ENCODE data around the gene PIGO. TPM values are rescaled to one million over a fixed set of nuclear protein-coding genes. Genes with fewer than 3 reads are reported as not detected.

PIGO gene
- total and polyA plus RNA-seq, 9 of the 15 experiments (the other 6 are each of a cell fraction or from before 2014, with no cell fraction given): 5.4 to 13.7 (median 9.7) TPM

DNA sequence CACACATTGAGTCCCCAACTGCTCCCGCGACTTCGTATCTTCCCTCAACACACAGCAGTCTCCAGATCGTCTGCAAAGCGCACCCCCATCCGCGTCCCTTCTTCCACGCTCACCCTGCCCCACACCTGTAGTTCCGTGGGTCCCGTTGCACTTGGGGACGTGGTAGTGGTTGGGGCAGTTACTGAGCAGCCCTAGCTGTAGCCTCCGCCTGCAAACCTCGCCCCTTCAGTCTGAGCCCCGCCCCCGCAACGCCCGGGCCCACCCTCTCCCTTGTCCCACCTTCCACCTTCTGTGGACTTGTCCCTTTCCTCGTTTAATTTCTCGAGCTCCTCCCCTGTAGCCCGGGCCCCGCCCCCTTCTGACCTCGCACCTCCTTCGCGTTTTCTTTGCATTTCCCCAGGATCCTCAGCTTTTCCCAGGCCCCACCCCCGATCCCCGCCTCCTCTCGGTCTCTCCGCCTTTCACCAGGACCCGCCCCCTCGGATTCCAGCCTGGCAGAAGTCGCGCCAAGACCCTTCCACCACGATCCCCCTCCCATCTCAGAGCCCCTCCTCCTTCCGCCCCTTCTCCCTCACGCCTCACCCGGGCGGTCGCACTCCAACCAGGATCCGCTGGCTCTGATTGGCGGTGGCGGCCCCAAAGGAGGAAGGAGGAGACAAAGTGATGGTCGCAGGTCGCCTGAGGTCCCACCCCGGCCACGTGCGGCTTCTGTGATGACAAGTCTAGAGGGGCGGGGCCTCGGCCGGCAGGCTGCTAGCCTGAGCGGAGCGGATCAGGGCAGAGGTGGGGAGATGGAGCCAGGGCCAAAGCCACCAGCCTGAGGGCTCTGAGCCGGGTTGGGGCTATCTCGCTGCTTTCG is 19.5 kb upstream of the PIGO start, which contains the start of gene ATOSB (continued):
- TF ChIP-seq KLF16 (IDR thresholded peaks at IDR 0.05) (0 out of 2 replicates have a peak, but pooled peaks have one; percentile 41), POLR2B (IDR thresholded peaks at IDR 0.05; ENCODE audit: low read depth, partially characterized antibody) (peak; percentile 37), NR2F6 (CRISPR knock-in tag; IDR thresholded peaks at IDR 0.05) (no peak), JUND (IDR thresholded peaks at IDR 0.05; ENCODE audit: borderline replicate concordance, low read depth, low read length) (peak; percentile 23; the same call in 1 of the 2 replicates), JUND (tag; IDR thresholded peaks at IDR 0.05; ENCODE audit: borderline replicate concordance, low read depth, low read length) (no peak), NEUROD1 (IDR thresholded peaks at IDR 0.05; ENCODE audit: borderline replicate concordance, low read depth, low read length, partially characterized antibody) (no peak), USF2 (CRISPR knock-in tag; IDR thresholded peaks at IDR 0.05) (peak; percentile 80), NFRKB (IDR thresholded peaks at IDR 0.05; ENCODE audit: low read depth) (peak; percentile 43; the same call in 1 of the 2 replicates), HDAC1 (IDR thresholded peaks at IDR 0.05) (peak in 1 of 2 experiments; percentile 89; a peak in 2 of 4 replicates), PHF20 (IDR thresholded peaks at IDR 0.05; ENCODE audit: partially characterized antibody) (peak; percentile 23), PML (IDR thresholded peaks at IDR 0.05; ENCODE audit: low read length) (no peak), ZKSCAN3 (CRISPR knock-in tag; IDR thresholded peaks at IDR 0.05) (no peak), NRF1 (conservative IDR thresholded peaks at IDR 0.05 in 1 of 2, IDR thresholded peaks at IDR 0.05 in 1 of 2) (0 out of 4 replicates have a peak, but pooled peaks of 1 of the 2 experiments have one; percentile 29), BCL6 (CRISPR knock-in tag; IDR thresholded peaks at IDR 0.05) (no peak), YY1 (IDR thresholded peaks at IDR 0.05; ENCODE audit: borderline replicate concordance in 1 of 3, control insufficient read depth in 1 of 3, extremely low read depth in 1 of 3, insufficient read depth in 3 of 3, insufficient read length in 1 of 3, insufficient replicate concordance in 2 of 3, low read depth in 1 of 3, low read length in 2 of 3) (peak in 1 of 3 experiments; percentile 9), MAX (CRISPR knock-in tag; IDR thresholded peaks at IDR 0.05) (peak; percentile 87), ZSCAN32 (CRISPR knock-in tag; IDR thresholded peaks at IDR 0.05) (no peak), FOXJ3 (CRISPR knock-in tag; IDR thresholded peaks at IDR 0.05) (no peak)
- TF ChIP-seq, protein P1, sequence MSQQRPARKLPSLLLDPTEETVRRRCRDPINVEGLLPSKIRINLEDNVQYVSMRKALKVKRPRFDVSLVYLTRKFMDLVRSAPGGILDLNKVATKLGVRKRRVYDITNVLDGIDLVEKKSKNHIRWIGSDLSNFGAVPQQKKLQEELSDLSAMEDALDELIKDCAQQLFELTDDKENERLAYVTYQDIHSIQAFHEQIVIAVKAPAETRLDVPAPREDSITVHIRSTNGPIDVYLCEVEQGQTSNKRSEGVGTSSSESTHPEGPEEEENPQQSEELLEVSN (IDR thresholded peaks at IDR 0.05; ENCODE audit: borderline replicate concordance in 1 of 2, extremely low read depth in 1 of 2, insufficient read depth in 1 of 2, insufficient read length in 1 of 2, low read depth in 1 of 2, low read length in 1 of 2, poor library complexity in 1 of 2, severe bottlenecking in 1 of 2): peak in 1 of 2 experiments; percentile 40
- TF ChIP-seq, protein P2, sequence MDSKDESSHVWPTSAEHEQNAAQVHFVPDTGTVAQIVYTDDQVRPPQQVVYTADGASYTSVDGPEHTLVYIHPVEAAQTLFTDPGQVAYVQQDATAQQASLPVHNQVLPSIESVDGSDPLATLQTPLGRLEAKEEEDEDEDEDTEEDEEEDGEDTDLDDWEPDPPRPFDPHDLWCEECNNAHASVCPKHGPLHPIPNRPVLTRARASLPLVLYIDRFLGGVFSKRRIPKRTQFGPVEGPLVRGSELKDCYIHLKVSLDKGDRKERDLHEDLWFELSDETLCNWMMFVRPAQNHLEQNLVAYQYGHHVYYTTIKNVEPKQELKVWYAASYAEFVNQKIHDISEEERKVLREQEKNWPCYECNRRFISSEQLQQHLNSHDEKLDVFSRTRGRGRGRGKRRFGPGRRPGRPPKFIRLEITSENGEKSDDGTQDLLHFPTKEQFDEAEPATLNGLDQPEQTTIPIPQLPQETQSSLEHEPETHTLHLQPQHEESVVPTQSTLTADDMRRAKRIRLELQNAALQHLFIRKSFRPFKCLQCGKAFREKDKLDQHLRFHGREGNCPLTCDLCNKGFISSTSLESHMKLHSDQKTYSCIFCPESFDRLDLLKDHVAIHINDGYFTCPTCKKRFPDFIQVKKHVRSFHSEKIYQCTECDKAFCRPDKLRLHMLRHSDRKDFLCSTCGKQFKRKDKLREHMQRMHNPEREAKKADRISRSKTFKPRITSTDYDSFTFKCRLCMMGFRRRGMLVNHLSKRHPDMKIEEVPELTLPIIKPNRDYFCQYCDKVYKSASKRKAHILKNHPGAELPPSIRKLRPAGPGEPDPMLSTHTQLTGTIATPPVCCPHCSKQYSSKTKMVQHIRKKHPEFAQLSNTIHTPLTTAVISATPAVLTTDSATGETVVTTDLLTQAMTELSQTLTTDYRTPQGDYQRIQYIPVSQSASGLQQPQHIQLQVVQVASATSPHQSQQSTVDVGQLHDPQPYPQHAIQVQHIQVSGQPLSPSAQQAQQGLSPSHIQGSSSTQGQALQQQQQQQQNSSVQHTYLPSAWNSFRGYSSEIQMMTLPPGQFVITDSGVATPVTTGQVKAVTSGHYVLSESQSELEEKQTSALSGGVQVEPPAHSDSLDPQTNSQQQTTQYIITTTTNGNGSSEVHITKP (IDR thresholded peaks at IDR 0.05; ENCODE audit: partially characterized antibody): peak; percentile 13

Data from K562 (cell line).